Body of pancreas (tissue), 4 donors: ENCODE results near the gene SLC25A51.

Source experiments
- POLR2A ChIP-seq, 3 donors: fragments of 450-650 bp; IDR thresholded peaks; one replicate each; pipeline ENCODE4 v1.6.1; 2016; ENCODE audit warnings: antibody characterized with exemption in 3 of 3, mild to moderate bottlenecking in 2 of 3
- TF ChIP-seq, protein P1 (sequence below), 7 experiments: fragments of 450-650 bp in 4 of 7; fragments of 200-600 bp in 3 of 7; sonication (generic) in 3 of 7; IDR thresholded peaks; one replicate each; pipeline ENCODE4 v1.5.1; 2016 to 2019; ENCODE audit warnings: antibody characterized with exemption in 7 of 7

DNA sequence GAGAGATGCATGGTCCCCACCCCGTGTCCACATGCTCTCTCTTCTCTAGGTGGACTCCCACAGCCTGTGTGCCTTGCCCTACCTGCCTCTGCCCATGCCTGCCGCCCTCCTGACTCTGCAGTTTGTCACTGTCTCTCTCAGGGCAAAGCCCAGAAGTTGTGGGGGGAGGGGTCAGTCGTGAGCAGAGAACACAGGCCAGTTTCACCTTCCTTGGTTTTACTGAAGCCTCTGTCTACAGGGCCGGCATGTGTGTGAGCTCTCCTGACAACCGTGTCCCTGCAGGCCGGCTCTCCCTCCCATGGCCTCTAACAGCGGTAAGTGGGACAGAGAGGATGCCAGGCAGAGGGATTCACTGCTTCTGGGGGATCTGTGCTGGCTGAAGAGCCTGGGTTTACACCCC is 43.5 kb upstream of the SLC25A51 start:
- TF ChIP-seq, protein P1, sequence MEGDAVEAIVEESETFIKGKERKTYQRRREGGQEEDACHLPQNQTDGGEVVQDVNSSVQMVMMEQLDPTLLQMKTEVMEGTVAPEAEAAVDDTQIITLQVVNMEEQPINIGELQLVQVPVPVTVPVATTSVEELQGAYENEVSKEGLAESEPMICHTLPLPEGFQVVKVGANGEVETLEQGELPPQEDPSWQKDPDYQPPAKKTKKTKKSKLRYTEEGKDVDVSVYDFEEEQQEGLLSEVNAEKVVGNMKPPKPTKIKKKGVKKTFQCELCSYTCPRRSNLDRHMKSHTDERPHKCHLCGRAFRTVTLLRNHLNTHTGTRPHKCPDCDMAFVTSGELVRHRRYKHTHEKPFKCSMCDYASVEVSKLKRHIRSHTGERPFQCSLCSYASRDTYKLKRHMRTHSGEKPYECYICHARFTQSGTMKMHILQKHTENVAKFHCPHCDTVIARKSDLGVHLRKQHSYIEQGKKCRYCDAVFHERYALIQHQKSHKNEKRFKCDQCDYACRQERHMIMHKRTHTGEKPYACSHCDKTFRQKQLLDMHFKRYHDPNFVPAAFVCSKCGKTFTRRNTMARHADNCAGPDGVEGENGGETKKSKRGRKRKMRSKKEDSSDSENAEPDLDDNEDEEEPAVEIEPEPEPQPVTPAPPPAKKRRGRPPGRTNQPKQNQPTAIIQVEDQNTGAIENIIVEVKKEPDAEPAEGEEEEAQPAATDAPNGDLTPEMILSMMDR (IDR thresholded peaks at IDR 0.05) = no peak
- no peak for TF ChIP-seq POLR2A (IDR thresholded peaks at IDR 0.05)
